NB4 (cell line): ENCODE measurements around the gene PMPCA.

Source experiments
- CTCF ChIP-seq: IDR thresholded peaks from one replicate; pipeline ENCODE4 v1.5.1; 2012; ENCODE audit warnings: low read depth, low read length
- POLR2A ChIP-seq: IDR thresholded peaks from 2 replicates; pipeline ENCODE4 v1.6.1; 2011; ENCODE audit warnings: mild to moderate bottlenecking; ENCODE audit not compliant: insufficient read length; ENCODE audit errors: extremely low read depth

GRCh38 chr9:136363949-136364748 lies 46.3 kb upstream of the PMPCA start:
- no peak for TF ChIP-seq CTCF
- peak; percentile 43 for TF ChIP-seq POLR2A
